GM11168 (cell line): ENCODE data around the gene SEPTIN3.

Experiments used
- in situ Hi-C: fragments of 300-500 bp; cut with MboI; formaldehyde crosslinking; loops from one replicate; pipeline ENCODE4 v1.12.0; 2022; ENCODE audit warnings: low sequenced_read_pairs; ENCODE audit not compliant: unreplicated experiment

Gene SEPTIN3

GRCh38 chr22:41939981-41940831, 29.0 kb upstream of the SEPTIN3 start:
- in situ Hi-C loops = loop anchor here (5.0 to 10.0 kb wide), 2 partner anchors 105 to 243 kb away; partner anchors contain the start of genes MEI1 and SREBF2

DNA sequence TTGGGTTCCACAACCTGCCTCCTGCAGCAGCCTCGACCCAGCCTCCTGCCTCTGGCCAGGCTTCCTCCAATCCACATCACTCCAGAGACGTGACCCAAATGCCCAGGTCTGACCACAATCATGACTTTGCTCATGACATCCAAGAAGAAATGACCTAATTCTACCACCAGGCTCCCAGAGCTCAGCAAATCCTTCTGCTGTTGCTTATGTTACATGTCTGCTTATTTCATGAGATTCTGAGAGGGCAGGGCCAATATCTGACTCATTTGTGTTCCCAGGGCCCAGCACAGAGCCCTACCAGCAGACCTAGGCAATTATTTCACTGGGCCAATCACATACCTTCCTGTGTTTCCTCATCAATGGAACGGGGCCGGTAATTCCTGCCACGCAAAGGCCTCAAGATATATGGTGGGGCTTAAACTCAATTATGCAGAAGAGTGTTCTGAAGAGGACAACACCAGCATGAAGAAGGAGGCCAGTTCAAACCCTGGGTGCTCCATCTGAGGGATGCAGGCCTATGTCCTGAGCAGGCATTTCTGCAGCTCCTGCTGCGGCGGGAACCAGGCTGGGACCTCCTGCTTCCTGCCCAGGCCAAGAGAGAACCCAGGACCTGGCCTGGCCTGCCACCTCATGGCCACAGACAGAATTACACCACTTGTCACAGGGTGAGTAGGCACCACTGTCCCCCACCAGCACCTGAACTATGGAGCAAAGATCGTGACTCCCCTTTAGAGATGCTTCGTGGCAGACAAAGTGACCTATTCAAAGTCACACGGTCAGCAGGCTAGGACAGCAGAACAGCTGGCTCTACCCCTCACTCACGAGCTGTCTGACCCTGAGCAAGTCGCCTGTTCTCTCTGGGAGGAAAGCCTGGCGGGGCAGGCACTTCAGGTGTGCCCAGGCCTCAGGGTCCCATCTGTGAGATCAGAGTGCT, 28.1 kb upstream of the SEPTIN3 start:
- in situ Hi-C loops = loop anchor here (5.0 to 10.0 kb wide), 2 partner anchors 106 to 244 kb away; partner anchors contain the start of genes MEI1 and SREBF2

DNA sequence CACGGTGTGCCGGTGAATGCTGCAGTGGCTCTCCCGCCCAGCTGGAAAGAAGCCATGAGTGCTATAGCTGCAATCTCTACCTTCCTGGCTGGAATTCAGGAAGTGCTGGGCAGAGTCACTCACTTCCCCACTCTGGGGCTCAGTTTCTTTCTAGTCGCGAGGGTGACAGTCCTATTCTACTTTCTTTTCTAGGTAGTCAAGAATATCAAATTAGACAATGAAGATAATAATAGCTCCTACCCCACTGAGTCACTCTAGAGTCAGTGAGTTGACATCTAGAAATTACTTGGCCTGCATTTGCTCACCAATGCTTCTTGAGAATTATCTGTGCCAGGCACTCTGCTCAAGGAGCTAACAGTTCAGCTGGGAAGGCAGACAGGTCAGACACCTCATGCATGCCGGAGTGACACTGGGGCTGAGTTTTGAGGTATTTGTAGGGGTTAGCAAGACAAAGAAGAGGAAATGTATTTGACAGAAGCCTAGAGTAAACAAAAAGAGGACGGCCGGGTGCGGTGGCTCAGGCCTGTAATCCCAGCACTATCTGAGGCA, 25.5 kb upstream of the SEPTIN3 start:
- in situ Hi-C loops = loop anchor here (5.0 to 10.0 kb wide), 2 partner anchors 109 to 246 kb away; partner anchors contain the start of genes MEI1 and SREBF2

- in situ Hi-C loops = loop anchor here (10.0 kb wide), 1 partner anchor 112 kb away; the partner anchor contains the start of gene SREBF2
Observed at GRCh38 chr22:41946629-41947423, 22.4 kb upstream of the SEPTIN3 start, which contains the start of gene CENPM. Gene CENPM, minus strand, starts transcription at chr22:41947152. Its CDS starts 76 bp downstream, at chr22:41947076.

DNA sequence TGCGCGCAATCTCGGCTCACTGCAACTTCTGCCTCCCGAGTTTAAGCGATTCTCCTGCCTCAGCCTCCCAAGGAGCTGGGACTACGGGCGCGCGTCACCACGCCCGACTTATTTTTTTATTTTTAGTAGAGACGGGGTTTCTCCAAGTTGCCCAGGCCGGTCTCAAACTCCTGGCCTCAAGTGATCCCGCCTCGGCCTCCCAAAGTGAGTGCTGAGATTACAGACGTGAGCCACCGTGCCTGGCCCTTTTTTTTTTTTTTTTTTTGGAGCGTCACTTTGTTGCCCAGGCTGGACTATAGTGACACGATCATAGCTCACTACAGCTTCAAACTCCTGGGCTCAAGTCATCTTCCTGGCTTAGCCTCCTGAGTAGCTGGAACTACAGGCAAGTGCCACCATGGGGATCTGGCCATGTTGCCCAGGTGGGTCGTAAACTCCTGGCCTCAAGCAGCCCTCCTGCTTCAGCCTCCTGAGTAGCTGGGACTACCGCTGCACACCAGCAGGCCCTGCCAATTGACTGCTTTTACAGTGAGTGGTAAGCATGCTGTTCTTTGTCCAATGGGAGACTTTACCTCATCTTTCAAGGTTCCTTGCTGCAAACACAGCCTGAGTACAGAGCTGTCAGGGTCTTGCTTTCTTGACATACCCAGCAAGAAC, 21.7 kb upstream of the SEPTIN3 start:
- in situ Hi-C loops = loop anchor here (10.0 kb wide), 1 partner anchor 113 kb away; the partner anchor contains the start of gene SREBF2

- in situ Hi-C loops = loop anchor here (10.0 kb wide), 1 partner anchor 113 kb away; the partner anchor contains the start of gene SREBF2
Observed at GRCh38 chr22:41948142-41948541, 21.1 kb upstream of the SEPTIN3 start.

DNA sequence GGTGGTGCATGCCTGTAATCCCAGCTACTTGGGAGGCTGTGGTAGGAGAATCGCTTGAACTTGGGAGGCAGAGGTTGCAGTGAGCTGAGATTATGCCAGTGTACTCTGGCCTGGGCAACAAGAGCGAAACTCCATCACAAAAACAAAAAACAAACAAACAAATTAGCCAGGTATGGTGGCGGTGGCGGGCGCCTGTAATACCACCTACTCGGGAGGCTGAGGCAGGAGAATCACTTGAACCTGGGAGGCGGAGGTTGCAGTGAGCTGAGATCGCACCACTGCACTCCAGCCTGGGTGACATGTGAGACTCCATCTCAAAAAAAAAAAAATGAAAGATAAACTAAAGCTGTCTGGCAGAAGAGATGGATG, 20.3 kb upstream of the SEPTIN3 start:
- in situ Hi-C loops = loop anchor here (10.0 kb wide), 1 partner anchor 114 kb away; the partner anchor contains the start of gene SREBF2

- in situ Hi-C loops = loop anchor here (10.0 kb wide), 1 partner anchor 115 kb away; the partner anchor contains the start of gene SREBF2
Observed at GRCh38 chr22:41949297-41949965, 19.8 kb upstream of the SEPTIN3 start.

GRCh38 chr22:41951898-41952474, 17.3 kb upstream of the SEPTIN3 start, which contains the start of gene SMIM45:
Gene SMIM45, plus strand, starts transcription at chr22:41952150.
- in situ Hi-C loops = loop anchor here (10.0 kb wide), 1 partner anchor 493 kb away; no protein-coding TSS in a partner anchor

GRCh38 chr22:41952713-41953112, 16.5 kb upstream of the SEPTIN3 start:
- in situ Hi-C loops = loop anchor here (10.0 kb wide), 1 partner anchor 492 kb away; no protein-coding TSS in a partner anchor

DNA sequence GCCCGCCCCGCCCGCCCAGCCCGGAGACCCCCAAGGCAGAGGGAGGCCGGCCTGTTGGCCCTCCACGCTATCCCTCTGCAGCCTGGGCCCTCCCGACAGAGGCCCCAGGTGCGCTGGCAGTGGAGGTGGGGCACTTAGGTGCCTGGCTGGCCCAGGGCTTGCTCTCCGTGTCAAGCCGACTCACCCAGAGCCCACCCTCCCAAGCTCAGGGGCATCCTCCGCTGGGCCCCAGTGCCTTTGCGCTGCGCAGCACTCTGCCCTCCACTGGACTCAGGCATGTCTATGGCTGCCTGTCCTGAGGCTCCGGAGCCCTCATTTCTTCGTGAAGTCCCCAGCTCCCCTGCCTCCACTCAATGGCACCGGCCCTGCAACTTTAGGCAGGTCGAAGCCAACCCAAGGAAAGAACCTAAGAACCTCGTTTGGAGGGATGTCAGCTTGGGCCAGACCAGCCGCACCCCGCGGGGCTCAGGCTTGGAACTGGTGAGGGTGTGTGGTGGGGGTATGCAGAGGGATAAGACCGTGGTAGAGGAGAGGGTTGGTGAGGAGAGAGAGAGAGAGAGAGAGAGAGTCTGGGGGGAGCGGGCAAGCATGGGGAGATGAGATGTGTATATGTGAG, 11.2 kb upstream of the SEPTIN3 start:
- in situ Hi-C loops = loop anchor here (10.0 kb wide), 1 partner anchor 487 kb away; no protein-coding TSS in a partner anchor

DNA sequence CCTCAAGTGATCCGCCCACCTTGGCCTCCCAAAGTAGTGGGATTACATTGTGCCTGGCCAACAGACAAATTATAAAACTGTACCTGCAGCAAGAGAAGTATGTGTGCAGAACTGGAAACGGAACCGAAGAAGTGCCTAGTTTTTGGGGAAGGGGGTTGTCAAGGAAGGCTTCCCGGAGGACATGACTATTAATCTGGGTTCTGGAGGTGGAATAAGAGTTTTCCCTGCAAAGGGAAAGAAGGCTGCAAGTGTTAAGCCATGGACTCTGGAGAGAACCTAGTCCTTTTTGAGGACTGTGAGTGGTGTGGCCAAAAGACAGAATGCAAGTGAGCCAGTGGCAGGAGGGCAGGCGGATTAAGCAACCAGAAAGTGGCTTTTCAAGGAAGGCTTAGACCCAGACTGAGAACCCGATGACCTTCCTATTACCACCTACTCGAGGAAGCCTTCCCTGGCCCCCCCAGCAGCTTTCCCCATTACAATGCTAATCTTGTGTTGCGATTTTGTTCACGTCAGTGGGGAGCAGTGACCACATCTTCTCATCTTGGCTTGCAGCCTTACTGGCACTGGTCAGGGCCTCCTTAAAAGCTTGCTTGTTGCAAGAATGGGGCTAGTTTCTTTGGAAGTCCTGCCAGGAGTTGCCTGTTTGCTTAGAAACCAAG, 5.7 kb upstream of the SEPTIN3 start:
- in situ Hi-C loops = loop anchor here (10.0 kb wide), 1 partner anchor 111 kb away; the partner anchor contains the start of genes NAGA, PHETA2 and SMDT1

- in situ Hi-C loops = loop anchor here (10.0 kb wide), 1 partner anchor 111 kb away; the partner anchor contains the start of genes NAGA, PHETA2 and SMDT1
Observed at GRCh38 chr22:41964112-41964491, 5.1 kb upstream of the SEPTIN3 start.

DNA sequence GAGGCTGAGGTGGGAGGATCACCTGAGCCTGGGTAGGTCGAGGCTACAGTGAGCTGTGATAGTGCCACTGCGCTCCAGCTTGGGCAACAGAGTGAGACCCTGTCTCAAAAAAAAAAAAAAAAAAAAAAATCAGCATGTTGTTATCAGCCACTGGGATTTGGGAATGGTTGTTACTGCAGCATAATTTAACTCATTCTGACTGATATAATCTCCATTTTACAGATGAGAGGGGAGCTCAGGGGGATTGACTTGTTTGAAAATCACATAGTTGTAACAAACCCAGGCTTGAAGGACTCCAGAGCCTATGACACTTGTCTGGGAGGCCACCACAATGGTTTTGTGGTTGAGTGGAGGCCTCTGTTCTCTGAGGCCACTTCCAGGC, 3.0 kb upstream of the SEPTIN3 start:
- in situ Hi-C loops = loop anchor here (10.0 kb wide), 1 partner anchor 109 kb away; the partner anchor contains the start of genes NAGA, PHETA2 and SMDT1

GRCh38 chr22:41966607-41967240, 2.5 kb upstream of the SEPTIN3 start:
- in situ Hi-C loops = loop anchor here (10.0 kb wide), 1 partner anchor 108 kb away; the partner anchor contains the start of genes NAGA, PHETA2 and SMDT1

DNA sequence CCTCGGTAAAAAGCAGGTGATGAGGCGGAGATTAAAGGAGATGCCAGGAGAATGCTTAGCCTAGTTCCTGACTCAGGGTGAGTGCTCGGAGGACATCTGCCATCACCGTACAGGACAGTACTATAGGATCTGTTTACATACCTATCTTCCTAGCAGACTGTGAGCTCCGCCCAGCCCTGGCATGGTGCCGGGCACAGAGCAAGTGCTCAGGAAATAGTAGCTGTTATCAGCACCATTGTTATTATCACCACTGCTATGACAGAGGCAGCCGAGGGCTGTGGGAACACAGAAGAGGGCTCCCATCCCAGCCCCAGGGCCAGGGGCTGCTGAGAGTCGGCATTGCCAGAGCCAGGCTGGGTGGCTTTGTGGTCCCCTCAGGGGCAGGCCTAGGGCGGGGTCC, 642 bp upstream of the SEPTIN3 start:
- in situ Hi-C loops = loop anchor here (10.0 kb wide), 1 partner anchor 106 kb away; the partner anchor contains the start of genes NAGA, PHETA2 and SMDT1
